Body of pancreas (tissue), 4 donors: ENCODE results near the gene CDH4. TPM values are rescaled to one million over a fixed set of nuclear protein-coding genes. Genes with fewer than 3 reads are reported as not detected.

Source experiments
- ATAC-seq: fragments of 150-250 bp; one replicate; pipeline ENCODE4 v1.9.1; 2016
- DNase-seq, 4 donors: peaks; one replicate each; pipeline ENCODE4 v3.0.0-alpha.2; 2019
- H3K27ac ChIP-seq, 4 donors: fragments of 200-600 bp; sonication (generic); 1 replicate in 3 of 4; 2 replicates in 1 of 4; pipeline versions ENCODE4 v1.5.1 to v1.6.1; 2016 to 2019; ENCODE audit warnings: mild to moderate bottlenecking in 1 of 4, mixed read lengths in 1 of 4, moderate library complexity in 1 of 4
- H3K27me3 ChIP-seq, 2 donors: fragments of 200-600 bp; sonication (generic); one replicate each; pipeline ENCODE4 v1.6.0; 2016; ENCODE audit warnings: mild to moderate bottlenecking in 1 of 2
- H3K36me3 ChIP-seq, 2 donors: fragments of 200-600 bp; sonication (generic); replicated peaks in 1 of 2; 2 replicates each; pipeline ENCODE4 v1.5.1; 2016; ENCODE audit warnings: low read depth in 2 of 2; ENCODE audit not compliant: insufficient read depth in 1 of 2
- H3K4me1 ChIP-seq: fragments of 200-600 bp; sonication (generic); one replicate; pipeline ENCODE4 v1.6.0; 2016
- H3K4me3 ChIP-seq, 2 donors: fragments of 200-600 bp; sonication (generic); 1 replicate in 1 of 2; 2 replicates in 1 of 2; pipeline ENCODE4 v1.5.1; 2016 to 2019
- H3K9me3 ChIP-seq, 3 donors: fragments of 200-600 bp; sonication (generic); 1 replicate in 2 of 3; 2 replicates in 1 of 3; pipeline ENCODE4 v1.5.1; 2016
- CTCF ChIP-seq, 7 experiments: fragments of 450-650 bp in 4 of 7; fragments of 200-600 bp in 3 of 7; sonication (generic) in 3 of 7; IDR thresholded peaks; one replicate each; pipeline ENCODE4 v1.5.1; 2016 to 2019; ENCODE audit warnings: antibody characterized with exemption in 7 of 7
- POLR2A ChIP-seq, 3 donors: fragments of 450-650 bp; IDR thresholded peaks; one replicate each; pipeline ENCODE4 v1.6.1; 2016; ENCODE audit warnings: antibody characterized with exemption in 3 of 3, mild to moderate bottlenecking in 2 of 3
- WGBS, 2 donors: methylation state at CpG; one replicate each; pipeline ENCODE4 v1.1.5; 2017; 5-methylcytosine and 5-hydroxymethylcytosine counted together
- intact Hi-C: fragments of 100-400 bp; cut with DNase I; formaldehyde crosslinking; loops from one replicate; pipeline ENCODE4 v1.15.1; 2023
- total RNA-seq, 2 donors: library from RNA; depleted of rRNA; stranded (reverse); fragments of >200 nt; gene quantifications; one replicate each; pipeline ENCODE4 v1.1.0, GENCODE V29; 2016

CDH4 gene
- total RNA-seq, 2 donors from 2014 or later, result 0.33 to 0.52 TPM

DNA sequence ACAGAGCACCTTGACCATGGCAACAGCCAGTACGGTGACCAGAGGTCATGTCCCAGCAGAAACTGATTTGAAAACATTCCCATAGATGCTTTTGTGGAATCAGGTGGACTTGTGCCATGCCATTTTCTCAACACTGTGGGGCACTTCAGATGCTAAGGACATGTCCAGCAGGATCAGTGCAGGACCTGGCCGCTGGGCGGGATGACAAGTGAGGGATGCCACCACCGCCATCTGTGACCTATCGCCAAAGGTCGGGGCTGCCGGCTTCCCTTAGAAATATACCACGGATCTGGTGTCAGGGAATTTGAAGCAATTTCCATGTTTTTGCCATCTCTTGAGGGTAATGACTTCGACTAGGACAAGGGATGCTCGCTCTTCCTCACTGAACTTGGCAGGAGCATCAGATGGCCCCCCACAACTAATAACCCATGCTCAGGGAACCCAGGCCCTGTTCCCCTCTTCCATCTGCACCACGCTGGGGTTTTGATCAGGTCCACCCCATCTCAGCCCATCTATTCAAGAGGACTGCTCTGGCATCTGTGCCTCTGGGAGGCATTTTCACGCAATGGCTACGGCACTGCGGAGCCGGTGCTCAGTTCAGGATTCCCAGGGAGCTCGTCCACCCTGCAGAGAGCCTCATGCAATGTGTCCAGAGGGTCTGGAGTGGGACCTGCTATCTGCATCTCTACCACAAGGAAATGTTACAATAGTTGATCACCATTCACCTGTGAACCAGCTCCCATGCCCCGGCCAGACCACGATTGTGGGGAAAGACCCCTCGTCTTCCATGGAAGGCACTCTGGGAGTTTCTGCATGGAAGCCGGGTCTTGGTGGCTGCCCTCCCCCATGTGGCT lies 511.1 kb downstream of the CDH4 start:
- no peak overlapping the region for H3K27ac ChIP-seq
- TF ChIP-seq CTCF (IDR thresholded peaks at IDR 0.05) (no peak), POLR2A (IDR thresholded peaks at IDR 0.05) (no peak)
- no peak overlapping the region for H3K4me3 ChIP-seq
- intact Hi-C loops, result no loop called here
- H3K27me3 ChIP-seq, result no peaks in the 10 kb centered on the region
- H3K4me1 ChIP-seq, result no peaks in the 10 kb centered on the region
- H3K9me3 ChIP-seq, result no peaks in the 10 kb centered on the region
- WGBS, 2 donors, result 60 to 67% methylated on average over 16 to 20 of the region's 20 CpGs
- DNase-seq, result no peak
- H3K36me3 ChIP-seq, result no peaks in the 10 kb centered on the region
- ATAC-seq, result no peak

GRCh38 chr20:61763740-61764400 lies 511.8 kb downstream of the CDH4 start:
- Histone ChIP-seq H3K27ac (no peak overlapping the region), H3K9me3 (no peaks in the 10 kb centered on the region), H3K27me3 (no peaks in the 10 kb centered on the region), H3K4me3 (no peak overlapping the region), H3K36me3 (no peaks in the 10 kb centered on the region), H3K4me1 (no peaks in the 10 kb centered on the region)
- TF ChIP-seq POLR2A (IDR thresholded peaks at IDR 0.05) (no peak), CTCF (IDR thresholded peaks at IDR 0.05) (no peak)
- DNase-seq (no peak), ATAC-seq (no peak)
- 63 to 72% methylated on average over 18 of the region's 18 CpGs for WGBS, 2 donors
- intact Hi-C loops, result no loop called here

GRCh38 chr20:61764471-61765025 lies 512.5 kb downstream of the CDH4 start:
- H3K27me3 ChIP-seq, result no peaks in the 10 kb centered on the region
- no peak for DNase-seq
- H3K27ac ChIP-seq, result no peak overlapping the region
- H3K4me3 ChIP-seq, result no peak overlapping the region
- H3K4me1 ChIP-seq, result no peaks in the 10 kb centered on the region
- TF ChIP-seq CTCF (IDR thresholded peaks at IDR 0.05) (no peak), POLR2A (IDR thresholded peaks at IDR 0.05) (no peak)
- H3K9me3 ChIP-seq, result no peaks in the 10 kb centered on the region
- ATAC-seq, result no peak
- WGBS, 2 donors, result 57 to 62% methylated on average over 16 to 17 of the region's 17 CpGs
- intact Hi-C loops, result no loop called here
- no peaks in the 10 kb centered on the region for H3K36me3 ChIP-seq

- no peak overlapping the region for H3K4me3 ChIP-seq
- H3K36me3 ChIP-seq, result no peaks in the 10 kb centered on the region
- 61 to 65% methylated on average over 13 to 16 of the region's 16 CpGs for WGBS, 2 donors
- intact Hi-C loops, result no loop called here
- ATAC-seq (no peak), DNase-seq (no peak)
- H3K9me3 ChIP-seq, result no peaks in the 10 kb centered on the region
- no peaks in the 10 kb centered on the region for H3K4me1 ChIP-seq
- no peaks in the 10 kb centered on the region for H3K27me3 ChIP-seq
- H3K27ac ChIP-seq, result no peak overlapping the region
- TF ChIP-seq CTCF (IDR thresholded peaks at IDR 0.05), result no peak
Measured at GRCh38 chr20:61765081-61765870, 513.2 kb downstream of the CDH4 start.
